Kidney (tissue), 14 donors: ENCODE data around the gene PRDM16. TPM values are rescaled to one million over a fixed set of nuclear protein-coding genes. Genes with fewer than 3 reads are reported as not detected.

ENCODE experiments used
- DNase-seq, 5 donors: peaks; one replicate each; pipeline ENCODE4 v3.0.0-alpha.2; 2013 to 2020
- FAIRE-seq: peaks from 2 replicates; lab custom pipeline; 2012; peaks lifted over from hg19 to GRCh38; lab: Jason Lieb, UNC
- H3K27ac ChIP-seq, 2 donors: one replicate each; pipeline ENCODE4 v1.7.0; 2013; ENCODE audit warnings: low read depth in 2 of 2, low read length in 2 of 2, inconsistent platforms in 1 of 2
- H3K27me3 ChIP-seq: one replicate; pipeline ENCODE4 v1.7.1; 2013; ENCODE audit warnings: low read length, inconsistent platforms; ENCODE audit not compliant: control insufficient read depth, insufficient read depth
- H3K36me3 ChIP-seq, 3 donors: one replicate each; pipeline versions ENCODE4 v1.7.0 to v1.7.1; 2013; ENCODE audit warnings: low read length in 3 of 3, control low read depth in 1 of 3, inconsistent platforms in 1 of 3; ENCODE audit not compliant: insufficient read depth in 3 of 3, control insufficient read depth in 2 of 3
- H3K4me1 ChIP-seq, 3 donors: one replicate each; pipeline versions ENCODE4 v1.7.0 to v1.7.1; 2013; ENCODE audit warnings: low read length in 3 of 3, inconsistent platforms in 1 of 3, low read depth in 1 of 3; ENCODE audit not compliant: control insufficient read depth in 2 of 3, insufficient read depth in 2 of 3
- H3K4me3 ChIP-seq, 3 donors: one replicate each; pipeline versions ENCODE4 v1.7.0 to v1.8.1; 2013; ENCODE audit warnings: low read length in 3 of 3, control low read depth in 1 of 3, inconsistent platforms in 1 of 3
- H3K9ac ChIP-seq, 3 donors: one replicate each; pipeline versions ENCODE4 v1.7.0 to v1.7.1; 2013; ENCODE audit warnings: low read length in 3 of 3, control low read depth in 1 of 3, inconsistent platforms in 1 of 3
- H3K9me3 ChIP-seq, 3 donors: one replicate each; pipeline versions ENCODE4 v1.7.0 to v1.7.1; 2013; ENCODE audit warnings: low read length in 3 of 3, control low read depth in 1 of 3, inconsistent platforms in 1 of 3; ENCODE audit not compliant: control insufficient read depth in 2 of 3, insufficient read depth in 1 of 3
- intact Hi-C: fragments of 100-400 bp; cut with DNase I; formaldehyde crosslinking; loops from one replicate; pipeline ENCODE4 v1.11.1; 2022
- polyA plus RNA-seq: library from polyadenylated mRNA; stranded (reverse); fragments of 350-450 nt; fragmentation: Illumina TruSeq; extraction: RNeasy Lipid Tissue Mini Kit (QIAGEN cat#74804); gene quantifications from one replicate; pipeline ENCODE4 v1.2.3, GENCODE V29; 2014; ENCODE audit warnings: low read depth, low replicate concordance; ENCODE audit not compliant: insufficient read depth
- total RNA-seq: library from RNA; stranded (reverse); fragmentation: NEBNext Ultra II Directional; extraction: Animal tissue kit (Norgen Biotek cat#: 25700); gene quantifications from one replicate; pipeline ENCODE4 v1.2.1, GENCODE V29; 2021
- TF ChIP-seq, protein P1 (sequence below): IDR thresholded peaks from 3 replicates; pipeline ENCODE4 v1.5.1; 2012; ENCODE audit warnings: mild to moderate bottlenecking, moderate library complexity, borderline replicate concordance; ENCODE audit not compliant: insufficient read depth; ENCODE audit errors: extremely low read depth
- donor health status: control.
- donor health status: control.
- donor health status: control.
- donor health status: control.
- donor health status: control.
- donor health status: DM: yes; HTN: yes; CAD: no.
- donor health status: Normal renal cell carcinoma (clear cell type).

PRDM16 gene
- total and polyA plus RNA-seq, 2 donors from 2014 or later, result 3.0 to 21.9 TPM

DNA sequence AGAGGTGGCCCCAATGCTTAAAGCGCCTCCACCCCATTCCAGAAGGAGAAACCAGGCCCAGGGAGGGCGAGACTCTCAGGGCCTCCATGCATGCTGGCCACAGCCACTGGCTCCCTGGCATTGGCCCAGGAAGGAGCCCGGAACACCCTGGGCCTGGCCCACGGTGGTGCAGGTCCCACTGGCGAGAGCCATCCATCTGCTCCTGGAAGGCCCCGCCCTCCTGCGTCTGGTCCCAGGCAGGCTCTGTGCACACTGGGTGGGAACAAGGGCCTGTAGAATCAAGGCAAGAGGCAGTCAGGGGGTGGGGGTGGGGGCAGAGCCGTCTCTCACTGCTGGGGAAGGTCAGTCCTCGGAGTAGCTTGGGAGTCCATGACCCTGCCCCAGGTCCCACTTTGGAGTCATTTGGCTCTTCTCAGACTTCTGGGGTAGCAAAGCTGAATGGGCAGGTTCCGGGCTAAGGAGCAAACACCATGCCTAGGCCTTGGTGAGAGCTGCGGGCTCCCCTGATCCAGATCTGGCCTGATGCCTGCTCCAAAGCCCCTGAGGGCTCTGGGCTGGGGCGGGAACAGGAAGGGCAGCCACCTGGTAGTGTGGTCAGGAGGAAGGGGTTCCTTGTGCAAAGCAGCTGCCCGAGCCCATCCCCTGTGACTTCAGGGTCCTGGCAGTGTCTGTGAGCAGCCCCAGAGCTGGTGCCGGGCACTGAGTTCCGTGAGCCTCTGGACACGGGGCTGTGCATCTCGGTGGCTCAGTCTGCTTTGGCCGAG is 278.4 kb downstream of the PRDM16 start:
- intact Hi-C loops, result no loop called here
- FAIRE-seq, result no peak
- peaks cover 0 to 20% (median 5%) of the 10 kb centered on the region in 3 donors for H3K4me1 ChIP-seq

DNA sequence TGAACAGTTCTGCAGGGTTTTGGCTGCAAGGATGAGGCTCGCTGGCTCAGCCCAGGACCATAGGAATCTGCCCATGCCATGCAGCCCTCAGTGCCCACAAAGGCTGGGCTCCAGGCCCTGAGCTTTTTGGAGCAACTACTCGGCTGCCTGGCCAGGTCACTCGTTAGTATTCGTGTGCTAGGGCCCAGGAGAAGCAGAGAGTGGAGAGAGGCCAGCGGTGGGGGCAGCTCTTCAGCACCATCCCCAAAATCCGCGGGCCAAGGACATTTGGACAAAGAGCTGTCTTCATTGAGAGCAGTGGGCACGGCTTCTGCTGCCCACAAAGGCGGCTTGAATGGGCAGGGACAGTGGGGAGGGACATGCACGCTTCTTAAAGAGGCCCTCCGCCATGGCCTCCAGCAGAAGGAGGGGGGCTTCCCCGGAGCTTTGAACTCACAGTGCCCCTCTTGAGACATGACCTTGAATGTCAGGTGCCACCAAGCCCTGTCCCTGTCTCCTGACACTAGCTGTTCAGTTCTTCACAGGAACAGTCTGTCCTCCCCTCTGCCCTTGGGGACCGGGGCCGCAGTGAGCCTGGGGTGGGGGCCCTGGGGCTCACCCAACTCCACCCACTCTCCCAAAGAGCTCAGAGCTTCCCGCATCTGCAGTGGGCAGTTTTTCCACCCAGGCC is 279.3 kb downstream of the PRDM16 start:
- Histone ChIP-seq H3K4me3 (no peak overlapping the region), H3K36me3 (no peaks in the 10 kb centered on the region), H3K4me1 (peaks cover 0 to 26% (median 10%) of the 10 kb centered on the region in 3 donors), H3K27ac (no peak overlapping the region), H3K9me3 (peaks cover 0 to 16% (median 0%) of the 10 kb centered on the region in 3 donors), H3K27me3 (no peaks in the 10 kb centered on the region), H3K9ac (no peak overlapping the region)
- DNase-seq, result no peak
- FAIRE-seq, result no peak
- TF ChIP-seq, protein P1, sequence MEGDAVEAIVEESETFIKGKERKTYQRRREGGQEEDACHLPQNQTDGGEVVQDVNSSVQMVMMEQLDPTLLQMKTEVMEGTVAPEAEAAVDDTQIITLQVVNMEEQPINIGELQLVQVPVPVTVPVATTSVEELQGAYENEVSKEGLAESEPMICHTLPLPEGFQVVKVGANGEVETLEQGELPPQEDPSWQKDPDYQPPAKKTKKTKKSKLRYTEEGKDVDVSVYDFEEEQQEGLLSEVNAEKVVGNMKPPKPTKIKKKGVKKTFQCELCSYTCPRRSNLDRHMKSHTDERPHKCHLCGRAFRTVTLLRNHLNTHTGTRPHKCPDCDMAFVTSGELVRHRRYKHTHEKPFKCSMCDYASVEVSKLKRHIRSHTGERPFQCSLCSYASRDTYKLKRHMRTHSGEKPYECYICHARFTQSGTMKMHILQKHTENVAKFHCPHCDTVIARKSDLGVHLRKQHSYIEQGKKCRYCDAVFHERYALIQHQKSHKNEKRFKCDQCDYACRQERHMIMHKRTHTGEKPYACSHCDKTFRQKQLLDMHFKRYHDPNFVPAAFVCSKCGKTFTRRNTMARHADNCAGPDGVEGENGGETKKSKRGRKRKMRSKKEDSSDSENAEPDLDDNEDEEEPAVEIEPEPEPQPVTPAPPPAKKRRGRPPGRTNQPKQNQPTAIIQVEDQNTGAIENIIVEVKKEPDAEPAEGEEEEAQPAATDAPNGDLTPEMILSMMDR, result no peak
- intact Hi-C loops, result no loop called here

More for the DNA sequence above, 278.4 kb downstream of the PRDM16 start:
- TF ChIP-seq, protein P1, result no peak
- no peak overlapping the region for H3K4me3 ChIP-seq
- peaks cover 0 to 16% (median 3%) of the 10 kb centered on the region in 3 donors for H3K9me3 ChIP-seq
- H3K27ac ChIP-seq, result no peak overlapping the region
- H3K9ac ChIP-seq, result no peak overlapping the region
- no peaks in the 10 kb centered on the region for H3K27me3 ChIP-seq
- no peaks in the 10 kb centered on the region for H3K36me3 ChIP-seq
- no peak for DNase-seq

DNA sequence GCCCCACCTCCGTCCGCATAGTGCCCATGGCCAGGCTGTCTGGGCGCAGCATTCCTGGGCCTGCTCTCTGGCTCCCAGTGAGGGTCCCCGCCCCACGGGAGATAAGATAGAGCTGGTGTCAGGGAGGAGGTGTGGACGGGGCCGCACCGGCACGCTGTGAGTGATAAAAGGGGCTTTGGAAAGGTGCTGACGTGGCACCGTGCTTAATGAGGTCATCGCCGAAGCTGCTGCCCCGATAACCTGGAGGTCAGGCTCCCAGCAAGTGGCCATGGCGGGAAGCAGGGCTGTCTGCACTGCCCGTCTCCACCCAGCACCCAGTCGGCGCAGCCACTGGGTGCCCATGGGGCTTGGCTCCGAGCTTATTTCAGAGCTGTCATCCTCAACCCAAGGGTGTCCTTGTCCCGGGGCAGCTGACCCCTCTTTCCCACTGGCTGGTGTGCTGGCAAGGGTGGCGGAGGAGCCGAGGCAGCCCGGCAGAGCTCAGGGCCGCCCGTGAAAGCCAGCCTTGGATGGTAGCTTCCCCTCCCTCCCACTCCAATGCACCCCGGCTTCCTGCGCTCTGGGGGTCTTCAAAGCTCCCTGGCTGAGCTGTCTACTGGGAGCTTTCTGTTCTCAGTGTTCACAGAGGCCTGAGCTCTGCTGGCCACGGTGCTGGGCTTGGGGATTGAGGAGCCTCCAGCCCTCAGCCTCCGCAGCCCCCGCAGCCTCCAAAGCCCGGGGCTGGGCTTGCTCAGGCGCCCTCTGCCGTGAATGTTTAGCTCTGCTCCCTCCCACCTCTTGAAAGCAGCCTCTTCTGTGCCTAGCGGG is 280.4 kb downstream of the PRDM16 start:
- Histone ChIP-seq H3K4me1 (peaks cover 0 to 30% (median 15%) of the 10 kb centered on the region in 3 donors), H3K27me3 (no peaks in the 10 kb centered on the region), H3K9me3 (peaks cover 0 to 10% (median 0%) of the 10 kb centered on the region in 3 donors), H3K9ac (no peak overlapping the region), H3K27ac (no peak overlapping the region), H3K4me3 (no peak overlapping the region), H3K36me3 (no peaks in the 10 kb centered on the region)
- TF ChIP-seq, protein P1, result no peak
- DNase-seq (peak in 1 of 5 donors; percentile 38), FAIRE-seq (no peak)
- intact Hi-C loops, result no loop called here
